HepG2 (cell line): ENCODE measurements around the gene AFF4.

Source experiments
- PHF8 ChIP-seq: sonication (generic); formaldehyde crosslinking; IDR thresholded peaks from 2 replicates; pipeline ENCODE4 v1.5.0; 2020; ENCODE audit warnings: missing genetic modification reagents
- SAFB2 ChIP-seq: sonication (generic); formaldehyde crosslinking; IDR thresholded peaks from 2 replicates; pipeline ENCODE4 v1.5.1; 2020; ENCODE audit warnings: missing genetic modification reagents, low read depth, mild to moderate bottlenecking, borderline replicate concordance
- TP53 ChIP-seq: sonication (generic); formaldehyde crosslinking; conservative IDR thresholded peaks from 2 replicates; pipeline ENCODE4 v1.4.0; 2020; ENCODE audit warnings: missing genetic modification reagents
- ZBTB43 ChIP-seq: sonication (generic); formaldehyde crosslinking; conservative IDR thresholded peaks from 2 replicates; pipeline ENCODE4 v1.4.0; 2020; ENCODE audit warnings: missing genetic modification reagents
- ZBTB8A ChIP-seq: sonication (generic); formaldehyde crosslinking; IDR thresholded peaks from 2 replicates; pipeline ENCODE4 v1.4.0; 2020; ENCODE audit warnings: mild to moderate bottlenecking, low read depth, missing genetic modification reagents, borderline replicate concordance
- ZNF547 ChIP-seq: sonication (generic); formaldehyde crosslinking; IDR thresholded peaks from 2 replicates; pipeline ENCODE4 v1.5.1; 2020; ENCODE audit warnings: mild to moderate bottlenecking, missing genetic modification reagents
- ZNF644 ChIP-seq: IDR thresholded peaks from 2 replicates; pipeline ENCODE4 v1.6.1; 2016; ENCODE audit warnings: low read depth
- ZNF761 ChIP-seq: sonication (generic); formaldehyde crosslinking; conservative IDR thresholded peaks from 2 replicates; pipeline ENCODE4 v1.4.0; 2020; ENCODE audit warnings: mild to moderate bottlenecking, missing genetic modification reagents

- no peak for TF ChIP-seq ZBTB8A
- no peak for TF ChIP-seq ZNF644 (CRISPR knock-in tag)
- no peak for TF ChIP-seq ZNF547 (CRISPR knock-in tag)
- TF ChIP-seq ZBTB43, result no peak
- TF ChIP-seq TP53 (CRISPR knock-in tag), result no peak
- no peak for TF ChIP-seq PHF8 (CRISPR knock-in tag)
- no peak for TF ChIP-seq ZNF761
- no peak for TF ChIP-seq SAFB2 (CRISPR knock-in tag)
Observed at GRCh38 chr5:132901730-132902129, 61.7 kb downstream of the AFF4 start.
